ENCODE measurements around the gene MAGI1. TPM values are rescaled to one million over a fixed set of nuclear protein-coding genes. Genes with fewer than 3 reads are reported as not detected.

Gene MAGI1
- total RNA-seq, 1 donor from 2014 or later, result 28.3 TPM

DNA sequence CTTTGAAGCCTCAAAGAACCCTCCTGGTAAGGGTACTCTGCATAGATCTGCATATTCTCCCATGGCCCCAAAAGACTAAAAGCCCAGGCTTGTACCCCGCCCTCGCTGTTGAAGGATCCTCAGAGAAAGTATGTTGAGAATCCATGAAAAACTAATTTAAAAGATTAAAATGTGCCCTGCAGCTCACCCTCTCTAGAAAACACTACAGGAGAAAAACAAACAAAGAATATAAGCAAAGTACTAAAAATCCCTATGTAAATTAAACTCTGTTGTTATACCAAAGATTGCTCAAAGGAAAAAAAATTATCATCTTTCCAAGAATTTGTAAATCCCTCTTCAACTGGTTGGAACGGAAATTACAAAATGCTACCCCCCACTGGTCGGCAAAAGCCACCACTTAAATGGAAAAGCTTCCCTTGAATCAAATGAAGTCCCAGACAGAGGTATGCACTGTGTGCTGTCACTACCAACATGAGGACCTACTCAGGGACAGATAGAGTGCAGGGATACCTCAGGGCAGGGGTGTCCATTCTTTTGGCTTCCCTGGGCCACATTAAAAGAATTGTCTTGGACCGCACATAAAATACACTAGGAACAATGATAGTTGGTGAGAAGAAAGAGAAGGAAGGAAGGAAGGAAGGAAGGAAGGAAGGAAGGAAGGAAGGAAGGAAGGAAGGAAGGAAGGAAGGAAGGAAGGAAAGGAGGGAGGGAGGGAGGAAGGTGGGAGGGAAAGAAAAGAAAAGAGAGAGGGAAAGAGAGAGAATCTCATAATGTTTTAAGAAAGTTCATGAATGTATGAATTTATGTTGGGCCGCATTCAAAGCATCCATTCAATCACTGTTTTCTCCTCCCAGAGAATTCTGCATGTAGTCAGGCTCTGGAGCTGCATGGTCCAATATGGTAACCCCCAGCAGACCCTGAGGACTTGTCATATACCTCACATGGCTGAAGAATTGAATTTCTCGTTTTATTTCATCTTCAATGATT, 88.1 kb downstream of the MAGI1 start:
- ATAC-seq, result no peak
- no peak for DNase-seq (ENCODE audit: low spot score)

- DNase-seq (ENCODE audit: low spot score) (no peak), ATAC-seq (no peak)
Measured at GRCh38 chr3:65948841-65949573, 89.7 kb downstream of the MAGI1 start.

DNA sequence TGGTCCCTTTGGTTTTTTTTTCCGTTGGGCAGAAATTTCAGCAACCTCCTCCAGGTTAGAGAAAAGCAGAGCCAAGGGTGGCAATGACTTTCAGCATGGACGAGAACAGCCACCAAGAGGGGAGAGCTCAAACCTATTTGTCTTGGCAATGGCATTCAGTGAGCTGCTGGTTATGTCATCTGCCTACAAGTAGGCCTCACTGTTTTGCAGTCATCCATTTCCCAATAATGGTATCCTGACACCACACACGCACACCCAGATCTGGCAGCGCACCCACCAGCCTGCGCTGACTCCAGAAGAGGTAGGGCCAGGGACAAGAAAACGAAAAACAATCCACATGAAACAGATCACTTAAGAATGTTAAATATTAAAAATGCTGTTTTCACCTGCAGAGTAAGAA, 92.3 kb downstream of the MAGI1 start:
- ATAC-seq (peak; percentile 93), DNase-seq (ENCODE audit: low spot score) (peak; percentile 90)

DNA sequence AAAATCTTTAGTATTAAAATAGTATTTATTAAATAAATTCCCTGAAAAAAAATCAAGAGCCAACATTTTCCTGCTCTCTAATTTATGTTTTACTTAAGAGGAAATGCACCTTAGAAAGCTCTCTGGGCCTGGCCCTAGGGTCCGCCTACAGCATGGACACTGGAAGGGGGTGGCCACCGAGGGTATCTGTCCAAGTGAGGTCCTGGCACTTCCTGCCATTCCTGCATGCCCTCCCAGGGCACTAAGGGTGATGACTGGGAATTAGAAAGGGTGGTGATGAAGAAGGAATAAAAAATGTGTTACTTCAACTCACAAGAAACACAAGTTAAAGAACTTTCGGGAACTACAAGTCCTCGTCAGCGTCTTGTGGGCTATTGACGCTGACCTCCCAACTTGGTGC, 92.8 kb downstream of the MAGI1 start:
- ATAC-seq (peak; percentile 4), DNase-seq (ENCODE audit: low spot score) (no peak)

DNA sequence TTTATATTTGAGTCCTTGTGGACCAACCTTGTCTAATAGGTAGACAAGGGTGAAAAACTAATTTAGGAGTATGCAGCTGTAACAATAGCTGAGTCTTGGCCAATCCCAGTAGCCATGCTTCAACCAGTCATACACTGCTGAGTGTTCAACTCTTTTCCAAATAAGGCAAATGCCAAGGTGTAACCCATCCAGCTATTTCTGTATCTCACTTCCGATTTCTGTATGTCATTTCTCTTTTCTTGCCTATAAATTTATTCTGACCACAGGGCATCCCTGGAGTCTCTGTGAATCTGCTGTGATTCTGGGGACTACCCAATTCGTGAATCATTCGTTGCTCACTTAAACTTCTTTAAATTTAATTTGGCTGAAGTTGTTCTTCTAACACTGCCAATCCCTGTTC, 93.2 kb downstream of the MAGI1 start:
- ATAC-seq, result no peak
- DNase-seq (ENCODE audit: low spot score), result no peak

DNA sequence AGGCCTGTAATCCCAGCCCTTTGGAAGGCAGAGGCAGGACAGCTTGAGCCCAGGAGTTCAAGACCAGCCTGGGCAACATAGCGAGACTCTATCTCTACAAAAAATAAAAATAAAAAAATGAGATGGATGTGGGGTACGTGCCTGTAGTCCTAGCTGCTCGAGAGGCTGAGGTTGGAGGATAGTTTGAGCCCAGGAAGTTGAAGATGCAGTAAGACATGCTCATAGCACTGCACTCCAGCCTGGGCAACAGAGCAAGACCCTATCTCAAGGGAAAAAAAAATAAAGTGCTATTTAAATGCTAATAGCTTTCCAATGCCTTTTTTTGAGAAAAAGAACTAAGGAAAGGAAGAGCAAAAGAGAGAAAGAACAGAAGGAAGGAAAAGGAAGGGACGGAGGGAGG, 94.5 kb downstream of the MAGI1 start:
- no peak for DNase-seq (ENCODE audit: low spot score)
- ATAC-seq, result no peak

- ATAC-seq (peak; percentile 70), DNase-seq (ENCODE audit: low spot score) (no peak)
Measured at GRCh38 chr3:65939801-65940246, 98.9 kb downstream of the MAGI1 start.

- ATAC-seq, result no peak
- no peak for DNase-seq (ENCODE audit: low spot score)
Measured at GRCh38 chr3:65939184-65939583, 99.5 kb downstream of the MAGI1 start.

DNA sequence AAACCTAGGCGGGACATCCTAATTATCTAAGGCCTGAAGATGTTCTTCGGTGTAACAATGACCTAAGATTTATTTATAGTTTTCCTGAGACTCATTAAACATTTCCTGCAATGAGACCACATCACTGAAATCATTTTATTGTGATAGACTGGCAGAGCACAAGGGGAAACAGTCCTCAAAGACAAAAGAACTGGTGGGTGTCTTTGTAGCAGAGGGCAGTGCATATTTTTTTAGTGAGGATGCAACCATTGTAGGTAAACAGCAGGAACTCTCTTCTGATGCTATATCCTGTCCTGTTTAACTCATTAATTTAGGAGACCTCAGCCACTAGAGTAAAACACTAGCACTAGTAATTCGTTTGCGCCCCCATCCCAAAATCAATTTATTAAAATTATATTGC, 100.0 kb downstream of the MAGI1 start:
- DNase-seq (ENCODE audit: low spot score) (no peak), ATAC-seq (no peak)

GRCh38 chr3:65938147-65938546, 100.6 kb downstream of the MAGI1 start:
- no peak for DNase-seq (ENCODE audit: low spot score)
- no peak for ATAC-seq

GRCh38 chr3:65936908-65937638, 101.6 kb downstream of the MAGI1 start:
- DNase-seq (ENCODE audit: low spot score) (no peak), ATAC-seq (peak; percentile 20)

DNA sequence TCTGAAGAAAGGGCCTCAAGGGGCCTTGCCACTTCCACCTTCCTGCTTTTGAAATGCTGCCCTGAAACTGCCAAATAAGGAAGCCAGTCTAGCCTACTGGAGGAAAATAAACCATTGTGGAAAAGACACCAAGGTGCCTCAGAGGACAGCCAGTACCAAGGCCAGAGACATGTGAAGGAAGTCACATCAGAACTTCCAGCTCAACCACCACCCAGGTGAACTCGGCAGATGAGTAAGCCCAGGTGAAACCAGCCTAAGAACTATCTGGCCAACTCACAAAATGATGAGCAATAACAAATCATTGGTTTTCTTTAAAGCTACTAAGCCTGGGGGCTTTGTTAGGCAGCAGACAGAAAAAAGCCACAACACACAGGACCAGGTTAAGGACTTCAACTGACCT, 103.0 kb downstream of the MAGI1 start:
- ATAC-seq, result no peak

DNA sequence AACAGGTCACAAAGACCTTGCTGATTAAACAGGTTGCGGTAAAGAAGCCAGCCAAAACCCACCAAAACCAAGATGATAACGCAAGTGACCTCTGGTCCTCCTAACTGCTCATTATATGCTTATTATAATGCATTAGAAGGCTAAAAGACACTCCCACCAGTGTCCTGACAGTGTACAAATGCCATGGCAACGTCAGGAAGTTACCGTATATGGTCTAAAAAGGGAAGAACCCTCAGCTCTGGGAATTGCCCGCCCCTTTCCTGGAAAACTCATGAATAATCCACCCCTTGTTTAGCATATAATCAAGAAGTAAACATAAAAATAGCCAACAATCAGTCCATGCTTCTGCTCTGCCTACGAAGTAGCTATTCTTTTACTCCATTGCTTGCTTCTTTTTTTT, 108.1 kb downstream of the MAGI1 start:
- ATAC-seq (no peak), DNase-seq (ENCODE audit: low spot score) (no peak)

More for the DNA sequence above, 103.0 kb downstream of the MAGI1 start:
- no peak for DNase-seq (ENCODE audit: low spot score)

DNA sequence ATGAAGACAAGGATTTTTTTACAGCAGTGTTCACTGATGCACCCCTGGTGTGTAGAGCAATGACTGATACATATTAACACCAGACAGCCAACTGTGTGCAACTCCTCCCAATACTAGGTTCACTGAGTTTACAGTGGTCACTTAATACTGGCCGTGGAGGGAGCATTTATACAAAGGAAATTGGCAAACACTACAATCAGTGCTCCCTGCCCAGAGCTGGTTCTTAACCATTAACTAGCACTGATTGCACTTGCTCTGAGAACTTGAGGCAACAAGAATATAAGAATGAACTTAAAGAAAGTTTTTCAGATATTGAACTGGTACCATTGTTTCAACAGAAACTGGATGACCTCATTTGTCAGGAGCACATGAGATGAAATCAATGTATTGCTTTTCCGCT, 110.6 kb downstream of the MAGI1 start:
- DNase-seq (ENCODE audit: low spot score), result peak; percentile 63
- ATAC-seq, result peak; percentile 90

DNA sequence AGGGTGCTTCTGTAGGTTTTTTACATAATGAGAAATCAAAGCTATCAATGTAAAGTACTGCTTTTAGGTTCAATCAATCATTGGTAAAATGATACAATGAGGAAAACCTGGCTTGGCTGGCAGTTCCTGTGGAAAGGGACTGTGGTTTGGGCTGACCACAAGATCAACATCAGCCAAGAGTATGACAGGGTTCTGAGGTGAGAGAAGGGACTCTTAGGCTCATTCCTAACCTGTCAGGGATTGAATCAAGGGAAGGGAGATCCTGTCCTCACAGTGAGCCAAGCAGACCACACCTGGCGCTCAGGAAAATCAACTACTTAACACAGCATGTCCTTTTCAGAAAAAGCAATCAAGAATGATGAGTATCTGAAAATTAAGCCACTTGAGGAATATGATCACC, 111.1 kb downstream of the MAGI1 start:
- no peak for DNase-seq (ENCODE audit: low spot score)
- peak; percentile 6 for ATAC-seq

DNA sequence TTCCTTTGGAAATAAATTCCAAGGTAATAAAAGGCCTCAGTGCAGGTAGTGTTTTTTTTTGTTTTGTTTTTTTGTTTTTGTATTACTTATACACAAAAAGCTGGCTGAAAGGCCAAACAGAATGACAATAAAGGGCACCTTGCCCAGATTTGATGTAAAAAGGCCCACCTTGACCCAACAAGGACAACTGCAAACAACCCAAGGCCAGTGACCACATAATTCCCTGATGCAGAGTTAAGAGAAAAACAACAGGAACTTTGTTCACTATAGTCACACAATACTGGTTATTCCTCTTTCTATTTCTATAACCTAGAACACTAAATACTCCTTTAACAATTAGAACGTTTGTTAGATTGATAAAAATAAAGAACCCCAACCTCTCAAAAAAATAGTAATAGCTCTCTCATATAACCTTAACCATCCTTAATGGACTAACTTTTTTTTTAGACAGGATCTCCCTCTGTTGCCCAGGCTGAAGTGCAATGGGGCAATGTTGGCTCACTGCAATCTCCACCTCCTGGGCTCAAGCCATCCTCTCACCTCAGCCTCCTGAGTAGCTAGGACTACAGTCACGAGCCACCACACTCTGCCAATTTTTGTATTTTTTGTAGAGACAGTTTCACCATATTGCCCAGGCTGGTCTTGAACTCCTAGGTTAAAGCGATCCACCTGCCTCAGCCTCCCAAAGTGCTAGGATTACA, 113.3 kb downstream of the MAGI1 start:
- peak; percentile 47 for ATAC-seq
- no peak for DNase-seq (ENCODE audit: low spot score)

GRCh38 chr3:65924762-65925161, 114.0 kb downstream of the MAGI1 start:
- ATAC-seq (no peak), DNase-seq (ENCODE audit: low spot score) (no peak)

DNA sequence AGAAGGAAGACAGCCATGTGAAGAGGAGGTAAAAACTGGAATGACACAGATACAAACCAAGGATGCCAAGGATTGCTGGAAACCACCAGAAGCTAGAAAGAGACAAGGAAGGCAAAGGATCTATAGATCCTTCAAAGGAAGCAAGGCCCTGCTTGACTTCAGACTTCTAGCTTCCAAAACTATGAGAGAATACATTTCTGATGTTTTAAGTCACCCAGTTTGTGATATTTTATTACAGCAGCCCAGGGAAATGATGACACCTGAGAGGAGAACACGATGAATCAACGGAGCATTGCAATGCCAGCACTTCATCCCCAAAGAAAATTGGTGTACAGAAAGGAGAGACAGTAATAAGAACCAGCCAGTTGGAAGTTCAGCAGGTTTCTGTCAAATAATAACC, 116.3 kb downstream of the MAGI1 start:
- ATAC-seq (no peak), DNase-seq (ENCODE audit: low spot score) (no peak)

DNA sequence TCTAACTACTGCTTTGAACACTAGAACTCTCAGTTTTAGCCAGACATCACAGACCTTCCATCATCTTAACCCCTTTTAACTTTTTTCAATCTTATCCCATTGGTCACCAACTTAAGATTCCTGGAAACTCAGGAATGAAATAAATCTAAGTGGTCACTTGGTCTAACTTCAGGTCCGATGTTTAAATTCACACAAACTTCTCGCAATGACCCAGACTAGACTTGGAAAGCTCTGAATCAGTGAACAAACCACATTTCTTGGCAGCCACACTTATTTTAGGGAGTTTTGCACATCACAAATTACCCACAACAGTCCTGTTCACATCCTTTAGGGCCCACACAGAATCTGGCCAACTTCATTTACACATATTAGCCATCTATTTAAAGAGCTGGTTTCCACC, 118.9 kb downstream of the MAGI1 start:
- DNase-seq (ENCODE audit: low spot score), result no peak
- ATAC-seq, result no peak

DNA sequence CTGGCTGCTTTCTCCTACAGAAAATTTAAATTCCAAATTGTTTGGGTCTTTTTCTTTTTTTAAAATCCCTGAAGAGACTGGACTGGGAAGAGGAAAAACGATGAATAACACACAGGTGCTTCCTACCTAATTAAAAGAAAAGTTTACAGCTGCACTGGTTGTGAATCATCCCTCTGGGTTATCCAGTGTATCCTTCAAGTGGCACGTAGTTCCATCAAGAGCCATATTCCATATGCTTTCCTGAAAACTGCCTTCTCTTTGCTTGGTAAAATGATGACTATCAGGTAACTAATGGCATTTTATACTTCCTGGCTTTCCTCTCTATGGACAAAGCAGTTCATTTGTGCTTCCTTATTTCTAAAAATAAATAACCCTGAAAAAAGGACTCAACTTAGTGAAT, 123.2 kb downstream of the MAGI1 start:
- DNase-seq (ENCODE audit: low spot score), result no peak
- no peak for ATAC-seq
